Hindlimb muscle (tissue), 1 donor: ENCODE measurements around the gene PDZRN4. TPM values are rescaled to one million over a fixed set of nuclear protein-coding genes. Genes with fewer than 3 reads are reported as not detected.

Experiments
- DNase-seq: peaks from one replicate; pipeline ENCODE4 v3.0.0-alpha.2; 2013
- polyA plus RNA-seq: library from polyadenylated mRNA; unstranded; fragments of 120-200 nt; gene quantifications from one replicate; pipeline ENCODE4 v1.2.1, GENCODE V29; 2013; ENCODE audit not compliant: insufficient read length

PDZRN4 gene
- polyA plus RNA-seq, 1 donor, result 1.8 TPM

- no peak for DNase-seq
Observed at GRCh38 chr12:41364211-41364610, 176.1 kb downstream of the PDZRN4 start.

GRCh38 chr12:41365653-41366171 is 177.6 kb downstream of the PDZRN4 start:
- no peak for DNase-seq

GRCh38 chr12:41367726-41368405 is 179.7 kb downstream of the PDZRN4 start:
- DNase-seq, result no peak

- no peak for DNase-seq
Observed at GRCh38 chr12:41380878-41381277, 192.8 kb downstream of the PDZRN4 start.

- no peak for DNase-seq
Observed at GRCh38 chr12:41402801-41403200, 214.7 kb downstream of the PDZRN4 start.

- no peak for DNase-seq
Observed at GRCh38 chr12:41407232-41407799, 219.2 kb downstream of the PDZRN4 start.

- no peak for DNase-seq
Observed at GRCh38 chr12:41409628-41410027, 221.5 kb downstream of the PDZRN4 start.

GRCh38 chr12:41418586-41418985 is 230.5 kb downstream of the PDZRN4 start:
- DNase-seq, result no peak

- no peak for DNase-seq
Observed at GRCh38 chr12:41419131-41419893, 231.2 kb downstream of the PDZRN4 start.

GRCh38 chr12:41424651-41425050 is 236.5 kb downstream of the PDZRN4 start:
- DNase-seq, result no peak

- no peak for DNase-seq
Observed at GRCh38 chr12:41433460-41433859, 245.3 kb downstream of the PDZRN4 start.

- no peak for DNase-seq
Observed at GRCh38 chr12:41436076-41436475, 248.0 kb downstream of the PDZRN4 start.

GRCh38 chr12:41437563-41437962 is 249.4 kb downstream of the PDZRN4 start:
- DNase-seq, result no peak

- no peak for DNase-seq
Observed at GRCh38 chr12:41438854-41439541, 250.9 kb downstream of the PDZRN4 start.

- DNase-seq, result no peak
Observed at GRCh38 chr12:41439801-41440200, 251.7 kb downstream of the PDZRN4 start.

- no peak for DNase-seq
Observed at GRCh38 chr12:41441180-41441579, 253.1 kb downstream of the PDZRN4 start.

- no peak for DNase-seq
Observed at GRCh38 chr12:41442896-41443295, 254.8 kb downstream of the PDZRN4 start.

- no peak for DNase-seq
Observed at GRCh38 chr12:41443690-41444089, 255.6 kb downstream of the PDZRN4 start.

GRCh38 chr12:41452838-41453407 is 264.8 kb downstream of the PDZRN4 start:
- no peak for DNase-seq

- no peak for DNase-seq
Observed at GRCh38 chr12:41453409-41453808, 265.3 kb downstream of the PDZRN4 start.

- DNase-seq, result no peak
Observed at GRCh38 chr12:41459111-41459905, 271.2 kb downstream of the PDZRN4 start.

- no peak for DNase-seq
Observed at GRCh38 chr12:41459906-41460214, 271.7 kb downstream of the PDZRN4 start.
